HG02981 (cell line): Measurements from ENCODE around the gene WWOX.
A peak's percentile ranks its signal among the peaks of the same experiment; 100 is the strongest.

Source experiments
- ATAC-seq: cut with Tn5 transposase; IDR thresholded peaks from one replicate; pipeline ENCODE4 v1.9.1; 2021; ENCODE audit warnings: mild to moderate bottlenecking, moderate library complexity; ENCODE audit not compliant: unreplicated experiment

WWOX gene

DNA sequence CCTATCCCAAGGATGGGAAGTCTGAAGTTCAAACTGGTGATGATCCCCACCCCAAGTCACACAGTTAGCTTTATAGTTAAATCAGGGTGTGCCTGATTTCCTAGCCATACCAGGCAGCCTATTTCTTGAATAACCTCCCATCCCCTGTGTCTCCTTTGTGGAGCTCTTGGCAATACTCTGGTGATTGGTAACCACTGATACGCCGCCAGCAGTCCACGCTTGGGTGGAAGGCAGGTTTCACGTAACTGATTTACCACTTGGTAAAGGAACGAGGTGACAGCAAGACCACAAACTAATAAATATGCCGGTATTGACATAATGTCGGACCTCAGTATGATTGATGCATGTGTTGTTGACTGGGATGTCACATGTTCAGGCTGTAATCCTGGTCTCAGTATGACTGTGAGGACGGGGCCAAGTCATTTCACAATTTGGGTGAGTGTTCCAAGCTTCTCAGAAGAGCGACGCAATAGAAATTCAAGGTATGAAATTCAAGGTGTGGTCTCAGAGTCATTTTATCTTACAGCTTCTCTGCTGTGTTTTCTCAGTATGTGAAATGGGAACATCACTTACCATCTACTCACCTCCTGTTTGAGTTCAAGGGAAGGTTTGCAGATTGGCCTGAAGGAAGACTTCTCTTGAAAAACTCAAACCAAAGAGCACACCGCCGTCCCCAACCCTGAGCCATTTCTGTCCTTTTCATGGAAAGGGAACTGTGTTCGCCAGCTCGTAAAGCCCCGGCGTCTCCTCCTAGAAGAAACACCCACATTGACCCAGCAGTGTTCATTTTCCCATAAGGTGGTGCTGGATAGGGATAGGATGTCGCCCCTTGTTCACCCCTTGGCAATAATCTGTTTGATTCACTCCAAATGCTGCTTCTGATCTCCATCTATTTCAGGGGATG lies 678.9 kb downstream of the WWOX start:
- peak; percentile 82 for ATAC-seq

- ATAC-seq: no peak
Observed at GRCh38 chr16:78780808-78781207, 681.4 kb downstream of the WWOX start.

DNA sequence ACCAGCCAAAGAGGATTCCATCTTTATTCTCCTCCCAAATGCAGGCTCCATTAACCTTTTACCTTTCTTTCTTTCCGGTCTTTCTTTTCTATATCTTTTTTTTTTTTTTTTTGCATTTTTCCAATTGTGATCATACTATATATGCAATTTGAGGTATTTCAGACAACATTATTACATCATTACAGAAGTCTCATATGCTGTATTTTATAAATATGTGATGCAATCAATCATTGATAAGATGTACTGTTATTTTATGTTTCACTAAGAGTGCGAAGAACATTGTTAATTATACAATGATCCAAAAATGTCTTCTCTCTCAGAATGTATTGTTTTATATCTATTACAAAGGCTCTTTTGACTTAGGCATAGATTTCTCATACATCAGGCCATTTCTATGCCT lies 683.1 kb downstream of the WWOX start:
- no peak for ATAC-seq

DNA sequence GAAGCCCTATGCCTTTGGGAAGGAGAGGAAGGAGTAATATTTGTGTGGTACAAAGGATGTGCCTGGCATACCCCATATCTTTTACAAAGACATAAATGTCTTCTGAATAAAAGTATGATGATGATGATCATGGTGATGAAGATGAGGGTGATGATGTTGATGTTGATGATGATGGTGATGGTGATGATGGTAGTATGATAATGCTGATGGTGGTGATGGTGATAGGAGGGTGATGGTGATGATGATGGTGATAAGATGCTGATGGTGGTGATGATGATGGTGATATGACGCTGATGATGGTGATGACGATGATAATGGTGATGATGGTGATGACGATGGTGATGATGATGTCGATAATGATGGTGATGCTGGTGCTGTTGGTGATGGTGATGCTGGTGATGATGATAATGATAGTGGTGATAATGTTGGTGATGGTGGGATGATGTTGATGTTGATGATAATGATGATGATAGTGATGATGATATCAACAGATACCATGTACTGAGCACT lies 684.2 kb downstream of the WWOX start:
- ATAC-seq: no peak

GRCh38 chr16:78784771-78785170 lies 685.3 kb downstream of the WWOX start:
- ATAC-seq: no peak

DNA sequence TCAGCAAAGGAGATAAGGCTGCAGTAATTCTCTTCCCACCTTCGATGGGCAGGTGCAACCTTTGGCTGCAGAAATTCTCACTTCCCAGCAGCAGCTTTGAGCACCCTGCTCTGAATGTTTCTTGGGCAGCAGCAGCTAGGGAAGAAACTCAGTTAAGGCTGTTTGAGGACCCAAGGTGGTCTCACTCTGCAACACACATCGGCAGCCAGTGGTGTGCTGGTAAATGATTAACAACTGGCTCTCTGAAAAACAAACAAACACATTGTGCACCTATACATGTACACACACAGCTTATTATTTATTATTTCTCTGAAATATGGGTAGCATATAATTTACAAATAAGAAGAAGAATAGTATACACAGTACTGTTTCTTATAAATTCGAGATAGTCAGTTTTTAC lies 685.8 kb downstream of the WWOX start:
- ATAC-seq: no peak

GRCh38 chr16:78786635-78787034 lies 687.2 kb downstream of the WWOX start:
- ATAC-seq: no peak

DNA sequence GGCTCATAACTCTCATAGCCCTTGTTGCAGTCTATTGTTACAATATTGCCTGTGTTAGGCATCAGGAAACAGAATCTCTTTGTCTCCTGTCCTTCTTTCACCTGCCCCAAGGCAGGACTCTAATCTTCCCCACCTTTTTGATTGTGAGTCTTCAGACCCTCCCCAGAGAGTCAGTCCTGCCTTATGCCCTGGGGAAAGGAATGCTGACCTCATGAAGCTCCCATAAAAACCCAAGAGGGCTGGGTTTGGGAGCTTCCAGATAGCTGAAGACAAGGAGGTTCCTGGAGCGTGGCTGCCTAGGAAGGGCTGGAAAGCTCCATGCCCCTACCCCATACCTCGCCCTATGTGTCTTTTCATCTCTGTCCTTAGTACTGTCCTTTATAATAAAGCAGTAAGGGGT lies 688.8 kb downstream of the WWOX start:
- no peak for ATAC-seq

DNA sequence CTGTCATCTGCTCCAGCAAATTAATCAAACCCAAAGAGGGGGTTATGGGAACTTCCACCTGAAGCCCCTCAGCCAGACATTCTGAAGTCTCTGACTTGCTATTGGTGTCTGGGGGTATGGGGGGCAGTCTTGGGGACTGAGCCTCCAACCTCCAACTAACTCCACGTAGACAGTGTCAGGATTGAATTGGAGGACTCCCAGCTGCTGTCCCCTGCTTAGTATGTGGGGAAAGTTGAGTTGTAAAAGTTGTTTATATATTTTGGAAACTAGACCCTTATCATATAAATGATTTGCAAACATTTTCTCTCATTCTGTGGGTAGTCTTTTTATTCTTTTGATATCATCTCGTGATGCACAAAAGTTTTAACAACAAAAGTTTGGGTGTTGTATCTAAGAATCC lies 689.2 kb downstream of the WWOX start:
- no peak for ATAC-seq

DNA sequence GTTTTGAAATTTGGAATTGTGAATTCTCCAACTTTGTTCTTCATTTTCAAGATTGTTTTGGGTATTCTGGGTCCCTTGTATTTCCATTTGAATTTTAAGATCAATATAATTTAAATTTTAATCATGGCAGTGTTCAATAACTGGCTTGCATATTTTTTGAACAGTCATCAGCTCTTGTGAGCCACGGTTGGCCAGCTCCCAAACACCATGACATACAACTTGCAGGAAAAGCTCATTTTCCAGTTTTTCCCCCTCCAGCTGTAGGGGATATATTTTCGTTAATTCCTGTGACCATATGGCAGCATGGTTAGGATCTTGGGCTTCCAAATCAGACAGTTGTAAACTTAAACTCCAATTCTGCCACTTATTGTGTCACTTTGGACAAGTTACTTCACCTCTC lies 690.1 kb downstream of the WWOX start:
- ATAC-seq: no peak

DNA sequence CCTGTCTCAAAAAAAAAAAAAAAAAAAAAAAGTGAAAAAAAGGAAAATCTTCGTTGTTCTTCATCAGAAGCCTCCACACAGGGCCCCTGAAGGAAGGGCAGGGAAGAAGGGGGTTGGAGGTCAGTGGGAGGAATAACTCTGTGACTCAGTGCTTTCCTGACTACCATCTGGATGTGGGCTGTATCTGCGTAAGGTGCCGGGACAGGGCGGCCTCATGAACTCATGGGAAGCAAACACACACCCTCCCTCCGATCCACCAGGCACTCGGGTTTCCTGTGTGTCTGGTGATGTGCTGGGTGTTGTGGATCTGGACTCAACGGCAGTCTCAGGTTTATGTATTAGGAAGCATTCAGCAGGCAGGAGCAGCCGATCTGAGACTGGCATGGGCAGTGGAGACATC lies 691.6 kb downstream of the WWOX start:
- no peak for ATAC-seq

DNA sequence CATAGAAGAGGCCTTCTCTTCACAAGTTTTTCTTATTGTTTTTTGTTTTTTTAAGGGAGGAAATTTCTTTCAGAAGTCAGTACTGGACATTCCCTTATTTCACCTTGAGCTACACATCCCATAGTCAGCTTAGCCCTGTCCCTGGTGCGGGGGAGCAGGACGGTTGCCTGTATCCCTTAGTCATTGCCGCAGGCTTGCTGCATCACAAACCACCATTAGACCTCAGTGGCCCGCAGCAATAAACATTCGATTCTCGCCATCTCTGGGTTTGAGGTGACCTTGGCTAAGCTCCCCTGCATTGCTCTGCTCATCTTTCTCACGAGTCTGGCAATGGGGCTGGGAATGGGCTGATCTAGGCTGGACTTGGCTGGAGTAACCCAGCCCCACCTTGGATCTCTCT lies 692.5 kb downstream of the WWOX start:
- ATAC-seq: no peak

GRCh38 chr16:78792952-78793351 lies 693.5 kb downstream of the WWOX start:
- no peak for ATAC-seq

GRCh38 chr16:78794581-78795250 lies 695.3 kb downstream of the WWOX start:
- ATAC-seq: no peak

GRCh38 chr16:78795433-78795832 lies 696.0 kb downstream of the WWOX start:
- ATAC-seq: no peak

DNA sequence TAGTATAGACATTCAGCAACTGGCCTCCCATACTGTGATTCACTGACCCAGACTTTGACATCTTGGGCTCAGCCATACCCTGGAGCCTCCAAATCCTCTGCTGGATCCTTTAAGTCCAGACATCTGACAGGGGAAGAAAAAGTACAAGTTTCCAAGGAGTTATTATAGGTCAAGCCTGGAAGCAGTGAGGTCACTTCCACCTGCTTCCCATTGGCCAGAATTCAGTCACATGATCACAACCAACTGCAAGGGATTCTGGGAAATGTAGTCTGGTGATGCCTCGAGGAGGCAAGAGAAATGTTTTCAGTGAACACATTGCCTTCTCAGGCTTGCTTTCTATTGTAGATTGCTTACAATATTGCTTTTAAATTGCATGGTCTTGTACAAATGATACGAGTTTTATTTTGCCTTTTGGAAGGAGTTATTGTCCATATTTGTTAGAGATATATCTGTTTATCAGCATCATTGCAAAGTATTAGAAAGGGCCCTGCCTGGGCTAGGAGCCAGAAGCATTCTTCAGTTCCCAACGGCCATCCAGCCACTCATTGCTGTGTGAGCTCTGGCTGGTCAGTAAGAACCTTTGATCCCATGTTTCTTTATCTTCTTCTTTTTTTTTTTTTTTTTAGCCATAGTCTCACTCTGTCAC lies 696.9 kb downstream of the WWOX start:
- ATAC-seq: peak; percentile 56

DNA sequence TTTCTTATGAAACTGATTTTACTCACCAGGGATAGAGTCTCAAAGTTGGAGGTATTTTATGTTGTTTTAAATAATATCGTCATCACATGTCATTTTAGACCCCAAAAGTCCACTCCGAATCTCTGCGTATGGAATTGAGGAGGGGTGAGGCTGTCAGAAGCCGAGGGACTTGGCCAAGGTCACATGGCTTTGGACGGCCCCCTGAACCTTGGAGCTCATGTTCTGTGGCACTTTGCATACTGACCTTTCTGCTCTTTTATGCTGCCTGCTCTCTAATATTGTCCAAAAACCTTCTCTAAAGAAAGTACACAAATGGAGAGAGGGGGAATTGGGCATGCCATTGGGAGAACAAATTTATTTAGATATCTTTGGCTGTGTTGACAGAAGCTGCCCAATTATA lies 700.0 kb downstream of the WWOX start:
- ATAC-seq: no peak

DNA sequence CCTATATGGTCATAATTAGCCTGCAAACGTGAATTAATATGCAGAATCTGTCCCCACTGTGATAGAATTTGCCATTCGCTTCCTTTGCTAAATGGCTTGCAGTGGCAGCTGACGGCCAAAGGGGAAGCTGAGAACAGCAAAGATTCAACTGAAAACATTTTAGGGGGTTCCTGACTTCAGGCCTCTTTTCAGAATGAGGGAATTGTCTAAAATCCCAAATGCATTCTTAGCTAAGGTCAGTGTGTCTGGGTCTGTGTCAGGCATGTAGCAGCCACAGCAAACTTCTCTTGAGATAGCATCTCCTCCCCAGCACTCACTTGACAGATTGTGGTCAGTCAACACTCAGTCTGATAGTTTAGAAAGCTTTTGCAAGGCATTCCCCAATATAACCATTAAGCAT lies 701.1 kb downstream of the WWOX start:
- no peak for ATAC-seq

DNA sequence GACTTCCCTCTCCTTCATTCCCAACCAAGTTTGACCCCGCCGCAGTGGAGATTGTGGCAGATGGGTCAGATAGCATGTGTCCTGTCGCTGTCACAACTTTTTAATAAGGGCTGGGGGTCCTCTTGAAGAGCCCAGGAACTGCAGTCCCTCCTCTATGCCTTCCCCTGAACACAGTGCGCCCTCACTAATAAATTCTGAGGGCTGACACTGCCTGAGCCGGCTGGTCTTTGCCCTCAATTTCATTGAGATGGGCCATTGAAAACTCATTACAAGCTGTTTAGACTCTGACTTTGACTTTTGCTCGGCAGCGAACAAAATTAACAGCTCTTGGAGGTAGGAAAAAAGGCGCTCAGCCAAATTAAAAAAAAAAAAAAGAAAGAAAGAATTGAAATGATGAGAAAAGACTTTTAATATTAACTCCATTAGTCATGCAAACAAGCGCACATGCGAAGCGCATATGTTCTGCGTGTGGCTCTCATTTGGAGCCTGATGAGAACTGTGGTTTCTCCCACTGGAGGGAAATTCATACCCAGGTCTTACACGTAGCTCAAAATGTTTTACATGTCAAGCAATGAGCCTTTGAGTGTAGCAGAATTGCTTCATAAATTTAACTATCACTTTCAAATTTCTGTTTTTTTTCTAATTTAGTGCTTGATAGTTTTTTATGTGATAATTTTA lies 704.7 kb downstream of the WWOX start:
- ATAC-seq: no peak

- ATAC-seq: no peak
Observed at GRCh38 chr16:78805556-78805955, 706.1 kb downstream of the WWOX start.

DNA sequence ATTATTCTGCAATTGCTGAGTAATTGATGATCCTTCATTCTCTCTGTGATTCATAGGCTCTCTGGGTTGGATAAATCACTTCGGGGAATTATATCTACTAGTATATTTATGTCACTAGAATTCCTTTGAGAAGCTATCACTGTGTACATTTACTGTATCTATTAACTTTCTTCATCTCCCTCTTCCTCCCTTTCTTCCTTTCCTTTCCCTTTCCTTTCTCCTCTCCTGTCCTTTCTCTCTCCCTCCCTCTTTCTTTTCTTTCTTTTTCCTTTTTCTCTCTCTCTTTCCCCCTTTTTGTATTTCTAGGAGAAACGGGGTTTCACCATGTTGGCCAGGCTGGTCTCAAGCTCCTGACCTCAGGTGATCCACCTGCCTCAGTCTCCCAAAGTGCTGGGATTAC lies 711.8 kb downstream of the WWOX start:
- no peak for ATAC-seq
